Parathyroid adenoma (tissue), 2 donors: Measurements from ENCODE around the gene ERC1.
"Not testable (repeated sequence)": the region's sequence is repeated elsewhere in the genome, so short reads cannot be mapped to it uniquely, and the experiment has no call there.

Experiments used
- H2AFZ ChIP-seq: fragments of 300-600 bp; sonication (generic); one replicate; pipeline ENCODE4 v1.7.0; 2017; ENCODE audit warnings: antibody characterized with exemption, mild to moderate bottlenecking
- H3K27ac ChIP-seq: fragments of 300-600 bp; sonication (generic); one replicate; pipeline ENCODE4 v1.7.0; 2017
- H3K27me3 ChIP-seq: fragments of 300-600 bp; sonication (generic); one replicate; pipeline ENCODE4 v1.7.0; 2017; ENCODE audit warnings: low read length; ENCODE audit not compliant: control insufficient read depth, insufficient read depth
- H3K36me3 ChIP-seq: fragments of 300-600 bp; sonication (generic); one replicate; pipeline ENCODE4 v1.7.0; 2017; ENCODE audit warnings: low read length; ENCODE audit not compliant: control insufficient read depth, insufficient read depth
- H3K4me1 ChIP-seq: fragments of 300-600 bp; sonication (generic); one replicate; pipeline ENCODE4 v1.7.0; 2017; ENCODE audit warnings: control low read depth
- H3K4me2 ChIP-seq: fragments of 300-600 bp; sonication (generic); one replicate; pipeline ENCODE4 v1.7.0; 2017; ENCODE audit warnings: low read length
- H3K4me3 ChIP-seq: fragments of 300-600 bp; sonication (generic); one replicate; pipeline ENCODE4 v1.7.0; 2017; ENCODE audit warnings: low read depth, low read length
- H3K79me2 ChIP-seq: fragments of 300-600 bp; sonication (generic); one replicate; pipeline ENCODE4 v1.7.0; 2017; ENCODE audit warnings: control low read depth
- H3K9ac ChIP-seq: fragments of 300-600 bp; sonication (generic); one replicate; pipeline ENCODE4 v1.7.0; 2017; ENCODE audit warnings: mild to moderate bottlenecking
- H3K9me3 ChIP-seq: fragments of 300-600 bp; sonication (generic); one replicate; pipeline ENCODE4 v1.7.0; 2017; ENCODE audit warnings: low read length; ENCODE audit not compliant: control insufficient read depth
- TF ChIP-seq, protein P1 (sequence below): fragments of 300-600 bp; sonication (generic); IDR thresholded peaks from one replicate; pipeline ENCODE4 v1.7.0; 2017; ENCODE audit warnings: antibody characterized with exemption, mild to moderate bottlenecking
- donor health status: primary hyperparathyroidism.

ERC1 gene

GRCh38 chr12:1350055-1350933 is 359.3 kb downstream of the ERC1 start:
- H3K4me2 ChIP-seq: no peak overlapping the region
- no peak overlapping the region for H2AFZ ChIP-seq
- H3K79me2 ChIP-seq: peaks cover 9% of the 10 kb centered on the region
- no peaks in the 10 kb centered on the region for H3K36me3 ChIP-seq
- no peaks in the 10 kb centered on the region for H3K27me3 ChIP-seq
- peaks cover 5% of the 10 kb centered on the region for H3K4me1 ChIP-seq
- no peak overlapping the region for H3K4me3 ChIP-seq
- no peaks in the 10 kb centered on the region for H3K9me3 ChIP-seq
- H3K27ac ChIP-seq: no peak overlapping the region
- TF ChIP-seq, protein P1, sequence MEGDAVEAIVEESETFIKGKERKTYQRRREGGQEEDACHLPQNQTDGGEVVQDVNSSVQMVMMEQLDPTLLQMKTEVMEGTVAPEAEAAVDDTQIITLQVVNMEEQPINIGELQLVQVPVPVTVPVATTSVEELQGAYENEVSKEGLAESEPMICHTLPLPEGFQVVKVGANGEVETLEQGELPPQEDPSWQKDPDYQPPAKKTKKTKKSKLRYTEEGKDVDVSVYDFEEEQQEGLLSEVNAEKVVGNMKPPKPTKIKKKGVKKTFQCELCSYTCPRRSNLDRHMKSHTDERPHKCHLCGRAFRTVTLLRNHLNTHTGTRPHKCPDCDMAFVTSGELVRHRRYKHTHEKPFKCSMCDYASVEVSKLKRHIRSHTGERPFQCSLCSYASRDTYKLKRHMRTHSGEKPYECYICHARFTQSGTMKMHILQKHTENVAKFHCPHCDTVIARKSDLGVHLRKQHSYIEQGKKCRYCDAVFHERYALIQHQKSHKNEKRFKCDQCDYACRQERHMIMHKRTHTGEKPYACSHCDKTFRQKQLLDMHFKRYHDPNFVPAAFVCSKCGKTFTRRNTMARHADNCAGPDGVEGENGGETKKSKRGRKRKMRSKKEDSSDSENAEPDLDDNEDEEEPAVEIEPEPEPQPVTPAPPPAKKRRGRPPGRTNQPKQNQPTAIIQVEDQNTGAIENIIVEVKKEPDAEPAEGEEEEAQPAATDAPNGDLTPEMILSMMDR: no peak
- no peak overlapping the region for H3K9ac ChIP-seq

DNA sequence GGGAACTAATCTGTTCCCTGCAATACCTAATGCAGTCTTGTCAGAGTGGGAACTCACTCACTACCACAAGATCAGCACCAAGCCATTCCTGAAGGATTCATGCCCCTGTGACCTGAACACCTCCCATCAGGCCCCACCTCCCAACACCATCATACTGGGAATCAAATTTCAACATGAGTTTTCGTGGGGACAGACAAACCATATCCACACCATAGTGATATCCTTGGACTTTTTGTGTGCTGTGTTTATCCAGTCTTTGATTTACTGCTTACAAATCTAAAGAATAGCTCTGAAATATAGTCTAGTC is 359.9 kb downstream of the ERC1 start:
- no peaks in the 10 kb centered on the region for H3K27me3 ChIP-seq
- H2AFZ ChIP-seq: no peak overlapping the region
- H3K4me2 ChIP-seq: no peak overlapping the region
- no peak overlapping the region for H3K9ac ChIP-seq
- H3K79me2 ChIP-seq: peaks cover 9% of the 10 kb centered on the region
- H3K4me3 ChIP-seq: no peak overlapping the region
- TF ChIP-seq, protein P1: no peak
- no peaks in the 10 kb centered on the region for H3K9me3 ChIP-seq
- H3K4me1 ChIP-seq: peaks cover 5% of the 10 kb centered on the region
- no peaks in the 10 kb centered on the region for H3K36me3 ChIP-seq
- no peak overlapping the region for H3K27ac ChIP-seq

- TF ChIP-seq, protein P1: no peak
- Histone ChIP-seq H3K4me2 (no peak overlapping the region), H3K9me3 (no peaks in the 10 kb centered on the region), H2AFZ (no peak overlapping the region), H3K9ac (no peak overlapping the region), H3K4me3 (no peak overlapping the region), H3K27me3 (no peaks in the 10 kb centered on the region), H3K4me1 (peaks cover 5% of the 10 kb centered on the region), H3K36me3 (no peaks in the 10 kb centered on the region), H3K79me2 (peaks cover 9% of the 10 kb centered on the region), H3K27ac (no peak overlapping the region)
Observed at GRCh38 chr12:1351926-1352325, 360.9 kb downstream of the ERC1 start.

DNA sequence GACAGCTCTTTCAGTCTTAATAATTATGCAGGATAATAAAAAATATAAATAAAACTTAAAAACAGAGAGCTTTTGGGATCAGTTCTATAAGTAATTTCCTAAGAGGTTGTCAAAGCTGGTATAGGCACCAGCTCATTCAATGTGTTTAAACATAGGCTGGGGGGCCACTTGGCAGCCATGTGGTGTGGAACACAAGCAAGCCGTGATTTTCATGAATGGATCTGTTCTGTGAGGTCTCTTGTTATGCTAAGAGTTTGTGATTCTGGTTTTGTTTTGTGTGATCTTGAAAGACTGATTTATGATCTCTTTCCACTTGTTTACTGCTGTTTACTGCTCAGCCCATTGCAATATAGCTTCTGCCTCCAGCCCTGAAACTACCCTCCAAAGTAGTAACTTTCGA is 362.4 kb downstream of the ERC1 start:
- TF ChIP-seq, protein P1: no peak
- H3K9me3 ChIP-seq: no peaks in the 10 kb centered on the region
- no peak overlapping the region for H3K9ac ChIP-seq
- H3K27me3 ChIP-seq: no peaks in the 10 kb centered on the region
- no peak overlapping the region for H3K4me2 ChIP-seq
- H3K79me2 ChIP-seq: peaks cover 9% of the 10 kb centered on the region
- no peaks in the 10 kb centered on the region for H3K36me3 ChIP-seq
- H3K4me1 ChIP-seq: peaks cover 5% of the 10 kb centered on the region
- no peak overlapping the region for H2AFZ ChIP-seq
- H3K4me3 ChIP-seq: no peak overlapping the region
- H3K27ac ChIP-seq: no peak overlapping the region

- H3K79me2 ChIP-seq: peaks cover 9% of the 10 kb centered on the region
- H3K4me3 ChIP-seq: no peak overlapping the region
- H3K4me2 ChIP-seq: no peak overlapping the region
- peaks cover 5% of the 10 kb centered on the region for H3K4me1 ChIP-seq
- H3K9me3 ChIP-seq: no peaks in the 10 kb centered on the region
- TF ChIP-seq, protein P1: no peak
- H3K36me3 ChIP-seq: no peaks in the 10 kb centered on the region
- H3K27me3 ChIP-seq: no peaks in the 10 kb centered on the region
- no peak overlapping the region for H3K9ac ChIP-seq
- no peak overlapping the region for H2AFZ ChIP-seq
- no peak overlapping the region for H3K27ac ChIP-seq
Observed at GRCh38 chr12:1355396-1355795, 364.4 kb downstream of the ERC1 start.

DNA sequence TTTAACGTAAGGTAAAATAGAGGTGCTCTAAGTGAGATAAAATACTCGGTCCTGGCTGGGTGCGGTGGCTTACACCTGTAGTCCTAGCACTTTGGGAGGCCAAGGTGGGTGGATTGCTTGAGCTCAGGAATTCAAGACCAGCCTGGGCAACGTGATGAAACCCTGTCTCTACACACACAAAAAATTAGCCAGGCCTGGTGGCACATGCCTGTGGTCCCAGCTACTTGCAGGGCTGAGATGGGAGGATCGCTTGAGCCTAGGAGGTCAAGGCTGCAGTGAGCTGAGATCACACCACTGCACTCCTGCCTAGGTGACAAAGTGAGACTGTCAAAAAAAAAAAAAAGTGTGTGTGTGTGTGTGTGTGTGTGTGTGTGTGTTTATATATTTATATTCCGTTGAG is 364.8 kb downstream of the ERC1 start:
- not testable (repeated sequence) for H3K79me2 ChIP-seq, H3K27me3 ChIP-seq, H3K4me3 ChIP-seq, H2AFZ ChIP-seq, H3K9ac ChIP-seq, H3K4me1 ChIP-seq, H3K27ac ChIP-seq, H3K36me3 ChIP-seq, H3K4me2 ChIP-seq, H3K9me3 ChIP-seq
